Activated CD8-positive, alpha-beta memory T cell treated with anti-CD3 and anti-CD28 coated beads, Interleukin-2, amount 50 U/mL, for 1 hour (primary cell): ENCODE data around the gene PIM3.

Source experiments
- DNase-seq: peaks from one replicate; pipeline ENCODE4 v3.0.0-alpha.2; 2020; ENCODE audit errors: extremely low read depth

The PIM3 gene

DNA sequence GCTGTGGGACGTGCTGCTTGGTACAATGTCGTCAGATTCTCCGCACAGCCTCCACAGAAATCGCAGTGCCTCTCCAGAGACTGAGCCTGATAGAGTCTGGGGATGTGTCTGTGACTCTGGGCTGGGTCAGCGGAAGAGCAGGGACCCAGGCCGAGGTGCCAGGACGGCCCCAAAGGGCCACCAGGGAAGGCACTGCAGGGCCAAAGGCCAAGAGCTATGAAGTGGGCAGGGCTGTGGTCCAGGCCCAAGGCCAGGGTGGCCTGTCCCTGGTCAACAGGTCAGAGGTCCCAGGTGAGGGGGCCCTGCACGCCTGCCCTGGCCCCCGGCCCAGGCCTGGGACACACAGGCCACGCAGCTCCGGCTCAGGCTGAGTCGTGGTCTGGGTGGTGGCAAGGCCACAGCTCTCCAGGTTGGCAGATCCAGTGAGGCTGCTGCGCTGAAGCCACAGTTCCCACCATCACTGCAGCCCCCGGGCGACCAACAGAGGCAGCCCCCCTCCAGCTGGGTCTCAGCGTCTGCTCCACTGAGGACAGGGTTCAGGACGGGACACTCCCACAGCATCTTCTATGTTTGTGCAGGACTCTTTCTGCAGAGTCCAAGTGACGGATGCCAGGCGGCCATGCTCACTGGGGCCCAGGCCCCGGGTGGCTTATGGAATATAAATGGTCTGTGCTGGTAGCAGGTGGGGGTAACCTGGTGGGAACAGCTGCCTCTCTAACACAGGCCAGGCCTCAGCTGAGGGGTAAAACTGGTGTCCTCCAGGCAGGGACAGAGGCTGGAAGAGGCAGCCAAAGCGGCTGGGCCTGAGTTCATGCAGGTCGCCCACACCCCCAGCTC lies 4.8 kb upstream of the PIM3 start:
- DNase-seq, result no peak

- no peak for DNase-seq
Observed at GRCh38 chr22:49956418-49956770, 4.2 kb upstream of the PIM3 start.

DNA sequence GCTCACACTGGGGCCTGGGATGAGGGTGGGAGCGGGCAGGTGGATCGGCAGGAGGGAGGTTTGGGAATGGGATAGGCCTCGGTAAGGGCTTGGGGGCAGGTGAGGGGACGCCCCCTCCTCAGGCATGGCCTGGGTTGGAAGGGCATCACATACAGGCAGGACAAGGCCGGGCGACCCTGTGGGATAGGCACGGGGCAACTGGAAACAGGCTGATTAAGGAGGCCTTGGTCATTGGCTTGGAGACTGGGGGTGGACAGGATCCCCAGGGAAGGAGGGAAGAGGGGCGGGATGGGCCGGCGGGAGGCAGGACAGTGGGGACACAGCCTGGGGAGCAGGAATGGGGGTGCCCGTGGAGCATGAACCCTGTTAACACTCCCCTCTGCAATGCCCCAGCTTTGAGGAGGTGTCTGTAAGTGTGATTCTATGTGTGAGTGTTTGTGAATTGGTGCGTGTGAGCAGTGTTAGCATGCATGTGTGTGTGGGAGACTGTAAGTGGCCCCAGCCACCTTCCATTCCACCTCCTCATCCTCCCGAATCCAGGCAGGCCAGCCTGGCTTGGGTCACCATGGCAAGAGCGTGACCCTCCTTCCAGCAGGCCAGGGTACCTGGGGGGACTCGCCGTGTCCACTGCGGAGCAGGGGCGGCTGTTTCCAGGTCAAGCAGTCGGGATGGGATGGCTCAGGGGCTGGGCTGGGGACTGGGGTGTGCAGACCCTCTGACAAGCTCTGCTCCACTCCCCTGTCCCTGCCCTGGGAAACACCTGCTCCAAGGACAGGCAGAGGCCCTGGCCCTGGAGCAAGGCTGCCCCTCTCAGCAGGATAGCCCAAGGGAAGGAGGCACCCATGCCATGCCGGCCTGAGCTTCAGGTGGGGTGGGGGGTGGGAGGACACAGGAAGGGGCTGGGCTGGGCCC lies 3.4 kb upstream of the PIM3 start:
- DNase-seq, result no peak

DNA sequence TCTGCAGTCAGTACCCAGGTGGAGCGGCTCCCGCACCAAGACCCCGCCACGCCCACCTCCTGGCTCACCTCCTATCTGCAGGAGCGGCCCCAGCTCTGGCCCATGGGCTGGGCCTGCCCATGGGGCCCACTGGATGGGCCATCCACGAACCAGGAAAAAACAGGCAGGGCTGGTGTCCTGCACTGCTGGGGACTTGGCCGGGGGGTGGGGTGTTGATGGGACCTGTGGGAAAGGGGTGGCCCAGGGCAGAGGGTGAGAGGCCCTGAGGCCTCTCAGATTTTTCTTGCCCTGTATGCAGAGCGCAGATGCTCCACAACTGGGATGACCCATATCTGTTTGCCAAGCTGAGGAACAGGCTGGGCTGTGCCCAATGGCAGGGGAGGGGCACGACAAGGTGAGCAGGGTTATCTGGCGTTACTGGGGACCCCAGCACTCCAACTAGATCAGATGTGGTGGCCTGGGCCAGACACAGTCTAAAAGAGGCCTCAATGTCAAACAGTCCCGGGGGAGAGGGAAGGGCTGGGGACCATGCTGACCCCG lies 2.7 kb upstream of the PIM3 start:
- no peak for DNase-seq

DNA sequence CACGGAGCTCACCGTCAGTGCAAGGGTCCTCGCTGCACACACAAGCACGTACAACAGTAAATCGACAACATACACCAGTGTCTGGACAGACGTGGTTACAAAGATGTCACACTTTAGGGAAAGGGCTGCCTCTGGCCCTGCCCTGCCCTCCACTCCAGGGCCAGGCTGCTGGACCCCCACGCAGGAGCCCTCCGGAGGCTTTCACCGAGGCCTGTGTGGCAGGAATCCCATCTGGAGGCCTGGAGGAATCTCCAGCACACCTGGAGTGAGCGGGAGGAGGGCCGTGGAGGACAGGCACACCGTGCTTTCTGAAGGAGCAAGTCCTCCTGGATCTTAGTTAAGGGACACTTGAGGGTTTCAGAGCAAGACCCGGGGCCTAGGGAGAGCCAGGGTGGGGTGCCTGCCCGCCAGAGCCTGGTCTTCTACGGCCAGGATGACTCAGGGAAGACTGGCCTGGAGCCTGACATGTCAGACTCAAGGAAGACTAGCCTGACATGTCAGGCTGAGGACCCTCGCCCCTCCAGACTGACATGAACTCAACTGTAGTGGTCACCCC lies 2.1 kb upstream of the PIM3 start:
- no peak for DNase-seq

DNA sequence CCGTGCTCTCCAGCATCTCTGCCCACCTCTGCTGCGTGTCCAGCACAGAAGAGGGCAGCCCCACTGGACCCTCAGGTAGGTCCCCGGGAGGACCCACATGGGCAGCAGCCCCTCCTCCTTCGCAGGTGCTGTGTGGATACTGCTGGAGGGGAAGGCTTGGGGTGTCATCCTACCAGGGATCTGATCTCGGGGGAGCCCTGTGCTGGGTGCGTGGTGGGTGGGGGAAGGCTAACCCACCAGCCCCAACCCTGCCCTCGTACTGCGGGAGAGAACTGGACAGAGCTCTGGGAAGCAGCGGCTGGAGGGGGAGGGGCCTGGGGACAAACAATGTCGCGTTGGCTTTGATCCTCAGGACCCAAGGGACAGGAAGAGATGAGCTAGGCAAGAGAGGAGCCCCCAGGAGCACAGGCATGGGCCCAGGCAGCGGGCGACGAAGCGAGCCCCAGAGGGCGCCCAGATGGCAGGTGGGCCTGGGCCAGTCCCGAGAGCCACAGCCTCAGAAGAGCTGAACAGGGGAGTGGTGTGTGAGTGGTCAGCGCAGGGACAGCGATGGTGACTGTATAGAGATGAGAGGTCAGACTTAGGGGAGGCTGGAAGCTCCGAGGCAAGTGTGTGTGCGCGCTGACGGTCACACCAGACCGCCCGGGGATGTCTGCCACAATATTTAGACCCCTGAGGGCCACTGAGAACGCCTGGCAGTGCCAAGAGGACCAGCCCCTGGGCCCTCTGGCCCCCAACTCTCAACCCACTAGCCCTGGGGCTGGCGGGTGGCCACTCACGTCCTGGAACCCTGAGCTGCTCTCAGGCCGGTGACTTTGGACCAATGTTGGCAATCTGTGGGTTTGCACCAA lies 1.4 kb upstream of the PIM3 start:
- DNase-seq, result no peak

DNA sequence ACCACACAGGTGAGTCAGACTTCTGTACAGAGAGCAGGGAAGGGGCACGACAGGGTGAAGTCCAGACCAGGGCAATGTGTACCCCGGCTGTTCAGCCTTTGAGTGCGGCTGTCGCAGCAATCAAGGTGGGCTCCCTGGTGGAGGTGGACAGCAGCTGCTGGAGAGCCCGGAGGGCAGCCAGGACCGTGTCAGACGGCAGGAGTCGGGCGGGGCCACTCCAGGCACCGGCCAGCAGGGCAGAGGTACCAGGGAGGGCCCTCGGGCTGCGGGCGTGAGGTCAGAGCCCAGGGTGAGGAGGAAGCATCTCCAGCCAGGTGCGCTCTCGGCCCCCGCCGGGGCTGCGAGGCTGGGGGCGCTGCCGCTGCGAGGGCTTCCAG lies 802 bp upstream of the PIM3 start:
- no peak for DNase-seq

- DNase-seq, result no peak
Observed at GRCh38 chr22:49961005-49961600, 531 bp downstream of the PIM3 start.

DNA sequence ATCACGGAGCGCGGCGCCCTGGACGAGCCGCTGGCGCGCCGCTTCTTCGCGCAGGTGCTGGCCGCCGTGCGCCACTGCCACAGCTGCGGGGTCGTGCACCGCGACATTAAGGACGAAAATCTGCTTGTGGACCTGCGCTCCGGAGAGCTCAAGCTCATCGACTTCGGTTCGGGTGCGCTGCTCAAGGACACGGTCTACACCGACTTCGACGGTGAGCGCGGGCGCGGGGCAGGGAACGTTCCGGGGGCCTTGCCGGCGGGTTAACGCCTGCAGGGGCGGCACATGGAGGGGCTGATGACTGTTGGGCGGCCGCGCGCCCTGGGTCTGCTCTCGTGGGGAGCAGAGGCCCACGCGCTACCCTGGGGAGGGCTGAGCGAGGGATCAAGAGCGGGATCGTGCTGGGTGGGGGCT lies 1.0 kb downstream of the PIM3 start:
- DNase-seq, result no peak

GRCh38 chr22:49962012-49962750 lies 1.6 kb downstream of the PIM3 start:
- peak; percentile 68 for DNase-seq

GRCh38 chr22:49962751-49963646 lies 2.4 kb downstream of the PIM3 start:
- no peak for DNase-seq

DNA sequence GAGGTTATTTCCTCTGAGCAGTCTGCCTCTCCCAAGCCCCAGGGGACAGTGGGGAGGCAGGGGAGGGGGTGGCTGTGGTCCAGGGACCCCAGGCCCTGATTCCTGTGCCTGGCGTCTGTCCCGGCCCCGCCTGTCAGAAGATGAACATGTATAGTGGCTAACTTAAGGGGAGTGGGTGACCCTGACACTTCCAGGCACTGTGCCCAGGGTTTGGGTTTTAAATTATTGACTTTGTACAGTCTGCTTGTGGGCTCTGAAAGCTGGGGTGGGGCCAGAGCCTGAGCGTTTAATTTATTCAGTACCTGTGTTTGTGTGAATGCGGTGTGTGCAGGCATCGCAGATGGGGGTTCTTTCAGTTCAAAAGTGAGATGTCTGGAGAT lies 3.1 kb downstream of the PIM3 start:
- no peak for DNase-seq

DNA sequence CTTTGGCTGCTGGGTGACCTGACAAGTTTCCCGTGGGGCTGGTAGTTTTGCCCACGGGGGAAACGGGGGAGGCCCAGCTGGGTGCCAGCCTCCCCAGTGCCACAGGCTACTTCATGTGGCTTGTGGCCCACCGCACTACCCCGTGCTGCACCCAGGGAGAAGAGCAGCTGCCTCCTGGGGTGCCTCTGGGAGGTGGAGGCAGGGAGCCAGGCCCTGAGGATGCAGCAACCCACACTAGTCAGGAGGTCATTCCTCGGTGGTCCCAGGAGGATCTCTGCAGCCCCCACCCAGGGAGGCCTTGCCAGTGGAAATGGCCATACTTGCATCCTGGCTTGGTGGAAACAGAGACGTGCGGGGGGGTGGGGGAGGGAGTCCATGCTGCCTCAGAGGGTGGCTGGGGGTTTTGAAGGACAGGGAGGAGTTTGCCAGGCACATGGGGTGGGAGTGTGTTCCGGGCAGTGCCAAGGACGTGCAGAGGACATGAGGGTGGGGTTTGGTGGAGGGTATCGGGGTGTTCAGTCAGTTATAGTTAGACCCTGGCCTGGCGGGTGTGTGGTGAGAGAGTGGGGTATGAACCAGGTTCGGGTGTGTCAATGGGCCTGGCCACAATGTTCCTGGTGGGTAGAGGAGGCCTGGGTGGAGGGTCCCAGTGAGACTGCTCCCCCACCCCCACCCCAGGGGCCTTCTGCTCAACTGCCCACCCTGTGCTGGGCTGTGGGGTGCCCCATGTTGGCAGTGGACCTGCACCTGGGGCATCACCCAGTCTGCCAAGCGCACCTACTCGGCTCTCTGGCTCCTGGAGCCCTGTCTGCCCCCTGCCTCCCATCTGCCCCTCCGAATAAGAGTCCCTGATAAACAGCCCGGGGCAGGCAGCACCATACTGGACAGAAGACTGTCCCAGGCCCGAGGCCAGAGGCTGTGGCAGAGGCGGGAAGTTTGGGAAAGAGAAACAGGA lies 3.8 kb downstream of the PIM3 start:
- no peak for DNase-seq

- DNase-seq, result no peak
Observed at GRCh38 chr22:49965091-49966040, 4.8 kb downstream of the PIM3 start.

GRCh38 chr22:49966041-49966773 lies 5.6 kb downstream of the PIM3 start:
- DNase-seq, result no peak
